Measurements from ENCODE around the gene GRM3. TPM values are rescaled to one million over a fixed set of nuclear protein-coding genes. Genes with fewer than 3 reads are reported as not detected.

GRM3 gene
- total and polyA plus RNA-seq, 5 donors from 2014 or later, result not detected

- Histone ChIP-seq H3K4me1 (ENCODE audit: control insufficient read depth, insufficient read depth, low read length, poor library complexity, severe bottlenecking) (no peaks in the 10 kb centered on the region), H3K27me3 (ENCODE audit: control insufficient read depth, insufficient read depth, low read length) (no peaks in the 10 kb centered on the region), H3K9me3 (ENCODE audit: control insufficient read depth in 2 of 2, low read length in 2 of 2) (no peaks in the 10 kb centered on the region), H3K4me3 (ENCODE audit: low read depth, low read length) (no peak overlapping the region), H3K27ac (ENCODE audit: insufficient read depth, low read length, poor library complexity, severe bottlenecking) (no peak overlapping the region), H3K36me3 (ENCODE audit: control insufficient read depth, insufficient read depth, low read length) (no peaks in the 10 kb centered on the region)
- no peaks in the 10 kb centered on the region for H3K36me3 Mint-ChIP-seq
- DNase-seq (no peak), ATAC-seq (ENCODE audit: low read depth in 2 of 2) (no peak)
- peaks cover 0 to 4% (median 0%) of the 10 kb centered on the region in 7 donors for H3K9me3 Mint-ChIP-seq
- H3K4me1 Mint-ChIP-seq, result no peaks in the 10 kb centered on the region
- H3K4me3 Mint-ChIP-seq, result no peak overlapping the region
- no peaks in the 10 kb centered on the region for H3K27me3 Mint-ChIP-seq
- H3K27ac Mint-ChIP-seq, result no peak overlapping the region
Observed at GRCh38 chr7:86708031-86708680, 64.4 kb downstream of the GRM3 start.

DNA sequence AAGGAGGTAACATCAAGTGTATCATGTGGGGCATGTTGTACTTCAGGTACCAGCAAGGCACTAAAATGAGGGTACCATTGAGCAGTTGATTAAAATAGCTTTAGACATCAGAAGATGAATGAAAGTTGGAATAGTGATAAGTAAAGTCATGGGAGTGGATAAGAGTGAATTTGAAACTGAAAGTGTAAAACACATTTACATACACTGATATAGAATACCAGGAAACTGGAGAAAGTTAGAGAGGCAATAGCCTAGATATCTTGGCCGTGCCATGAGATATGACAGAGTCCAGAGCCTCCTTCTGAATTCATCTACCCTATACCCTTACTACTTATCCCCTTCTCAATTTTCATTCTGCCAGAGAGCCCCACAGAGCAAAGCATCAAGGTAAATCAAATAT, 76.6 kb downstream of the GRM3 start:
- Mint-ChIP-seq H3K9me3 (peaks cover 0 to 18% (median 0%) of the 10 kb centered on the region in 7 donors), H3K36me3 (no peaks in the 10 kb centered on the region), H3K27me3 (no peaks in the 10 kb centered on the region), H3K4me3 (no peak overlapping the region), H3K27ac (no peak overlapping the region), H3K4me1 (no peaks in the 10 kb centered on the region)
- H3K27ac ChIP-seq (ENCODE audit: insufficient read depth, low read length, poor library complexity, severe bottlenecking), result no peak overlapping the region
- no peaks in the 10 kb centered on the region for H3K36me3 ChIP-seq (ENCODE audit: control insufficient read depth, insufficient read depth, low read length)
- H3K4me1 ChIP-seq (ENCODE audit: control insufficient read depth, insufficient read depth, low read length, poor library complexity, severe bottlenecking), result no peaks in the 10 kb centered on the region
- no peaks in the 10 kb centered on the region for H3K27me3 ChIP-seq (ENCODE audit: control insufficient read depth, insufficient read depth, low read length)
- DNase-seq (no peak), ATAC-seq (ENCODE audit: low read depth in 2 of 2) (no peak)
- H3K4me3 ChIP-seq (ENCODE audit: low read depth, low read length), result no peak overlapping the region
- no peaks in the 10 kb centered on the region for H3K9me3 ChIP-seq (ENCODE audit: control insufficient read depth in 2 of 2, low read length in 2 of 2)

- Histone ChIP-seq H3K36me3 (ENCODE audit: control insufficient read depth, insufficient read depth, low read length) (no peaks in the 10 kb centered on the region), H3K9me3 (ENCODE audit: control insufficient read depth in 2 of 2, low read length in 2 of 2) (no peaks in the 10 kb centered on the region), H3K27ac (ENCODE audit: insufficient read depth, low read length, poor library complexity, severe bottlenecking) (no peak overlapping the region), H3K4me1 (ENCODE audit: control insufficient read depth, insufficient read depth, low read length, poor library complexity, severe bottlenecking) (no peaks in the 10 kb centered on the region), H3K4me3 (ENCODE audit: low read depth, low read length) (no peak overlapping the region), H3K27me3 (ENCODE audit: control insufficient read depth, insufficient read depth, low read length) (no peaks in the 10 kb centered on the region)
- Mint-ChIP-seq H3K4me3 (no peak overlapping the region), H3K9me3 (peaks cover 0 to 15% (median 3%) of the 10 kb centered on the region in 7 donors), H3K27me3 (no peaks in the 10 kb centered on the region), H3K27ac (no peak overlapping the region), H3K36me3 (no peaks in the 10 kb centered on the region), H3K4me1 (no peaks in the 10 kb centered on the region)
- DNase-seq, result peak in 1 of 3 donors; percentile 4
- no peak for ATAC-seq (ENCODE audit: low read depth in 2 of 2)
Observed at GRCh38 chr7:86733783-86734182, 90.1 kb downstream of the GRM3 start.

GRCh38 chr7:86745013-86745745, 101.5 kb downstream of the GRM3 start:
- Histone ChIP-seq H3K27ac (ENCODE audit: insufficient read depth, low read length, poor library complexity, severe bottlenecking) (no peak overlapping the region), H3K9me3 (ENCODE audit: control insufficient read depth in 2 of 2, low read length in 2 of 2) (no peaks in the 10 kb centered on the region), H3K4me1 (ENCODE audit: control insufficient read depth, insufficient read depth, low read length, poor library complexity, severe bottlenecking) (no peaks in the 10 kb centered on the region), H3K27me3 (ENCODE audit: control insufficient read depth, insufficient read depth, low read length) (no peaks in the 10 kb centered on the region), H3K36me3 (ENCODE audit: control insufficient read depth, insufficient read depth, low read length) (no peaks in the 10 kb centered on the region), H3K4me3 (ENCODE audit: low read depth, low read length) (no peak overlapping the region)
- no peak for DNase-seq
- Mint-ChIP-seq H3K27ac (no peak overlapping the region), H3K9me3 (no peaks in the 10 kb centered on the region), H3K4me3 (no peak overlapping the region), H3K27me3 (no peaks in the 10 kb centered on the region), H3K36me3 (no peaks in the 10 kb centered on the region), H3K4me1 (no peaks in the 10 kb centered on the region)
- no peak for ATAC-seq (ENCODE audit: low read depth in 2 of 2)

GRCh38 chr7:86747698-86748097, 104.0 kb downstream of the GRM3 start:
- no peak overlapping the region for H3K4me3 Mint-ChIP-seq
- Histone ChIP-seq H3K27me3 (ENCODE audit: control insufficient read depth, insufficient read depth, low read length) (no peaks in the 10 kb centered on the region), H3K36me3 (ENCODE audit: control insufficient read depth, insufficient read depth, low read length) (no peaks in the 10 kb centered on the region), H3K4me3 (ENCODE audit: low read depth, low read length) (no peak overlapping the region), H3K9me3 (ENCODE audit: control insufficient read depth in 2 of 2, low read length in 2 of 2) (no peaks in the 10 kb centered on the region), H3K4me1 (ENCODE audit: control insufficient read depth, insufficient read depth, low read length, poor library complexity, severe bottlenecking) (no peaks in the 10 kb centered on the region), H3K27ac (ENCODE audit: insufficient read depth, low read length, poor library complexity, severe bottlenecking) (no peak overlapping the region)
- H3K4me1 Mint-ChIP-seq, result no peaks in the 10 kb centered on the region
- ATAC-seq (ENCODE audit: low read depth in 2 of 2), result no peak
- no peaks in the 10 kb centered on the region for H3K36me3 Mint-ChIP-seq
- no peaks in the 10 kb centered on the region for H3K9me3 Mint-ChIP-seq
- no peak overlapping the region for H3K27ac Mint-ChIP-seq
- no peak for DNase-seq
- H3K27me3 Mint-ChIP-seq, result no peaks in the 10 kb centered on the region

DNA sequence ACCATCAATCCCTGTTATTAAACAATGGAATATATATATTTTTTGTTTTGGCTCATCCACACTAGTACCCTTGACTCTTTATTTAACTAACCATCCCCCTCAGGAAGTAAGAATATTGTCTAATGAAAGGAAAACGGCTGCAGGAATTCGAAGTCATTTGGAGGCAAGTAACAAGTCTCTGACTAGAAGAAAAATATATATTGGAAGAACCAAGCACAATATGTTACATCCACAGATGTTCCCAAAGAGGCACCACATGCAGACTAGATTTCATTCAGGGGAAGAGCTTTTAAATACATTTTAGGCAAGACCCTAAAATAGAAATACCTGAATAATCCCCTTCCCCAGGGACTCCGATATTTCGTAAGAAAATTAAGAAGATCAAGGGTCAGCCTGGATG, 104.5 kb downstream of the GRM3 start:
- Mint-ChIP-seq H3K36me3 (no peaks in the 10 kb centered on the region), H3K9me3 (no peaks in the 10 kb centered on the region), H3K4me3 (no peak overlapping the region), H3K27ac (no peak overlapping the region), H3K4me1 (no peaks in the 10 kb centered on the region), H3K27me3 (no peaks in the 10 kb centered on the region)
- H3K36me3 ChIP-seq (ENCODE audit: control insufficient read depth, insufficient read depth, low read length), result no peaks in the 10 kb centered on the region
- no peaks in the 10 kb centered on the region for H3K4me1 ChIP-seq (ENCODE audit: control insufficient read depth, insufficient read depth, low read length, poor library complexity, severe bottlenecking)
- ATAC-seq (ENCODE audit: low read depth in 2 of 2), result no peak
- DNase-seq, result no peak
- no peak overlapping the region for H3K27ac ChIP-seq (ENCODE audit: insufficient read depth, low read length, poor library complexity, severe bottlenecking)
- no peaks in the 10 kb centered on the region for H3K9me3 ChIP-seq (ENCODE audit: control insufficient read depth in 2 of 2, low read length in 2 of 2)
- no peak overlapping the region for H3K4me3 ChIP-seq (ENCODE audit: low read depth, low read length)
- no peaks in the 10 kb centered on the region for H3K27me3 ChIP-seq (ENCODE audit: control insufficient read depth, insufficient read depth, low read length)

- no peak overlapping the region for H3K4me3 ChIP-seq (ENCODE audit: low read depth, low read length)
- H3K36me3 Mint-ChIP-seq, result no peaks in the 10 kb centered on the region
- H3K27ac ChIP-seq (ENCODE audit: insufficient read depth, low read length, poor library complexity, severe bottlenecking), result no peak overlapping the region
- ATAC-seq (ENCODE audit: low read depth in 2 of 2) (no peak), DNase-seq (no peak)
- no peaks in the 10 kb centered on the region for H3K4me1 ChIP-seq (ENCODE audit: control insufficient read depth, insufficient read depth, low read length, poor library complexity, severe bottlenecking)
- H3K4me3 Mint-ChIP-seq, result no peak overlapping the region
- no peaks in the 10 kb centered on the region for H3K9me3 Mint-ChIP-seq
- no peaks in the 10 kb centered on the region for H3K4me1 Mint-ChIP-seq
- no peaks in the 10 kb centered on the region for H3K27me3 ChIP-seq (ENCODE audit: control insufficient read depth, insufficient read depth, low read length)
- H3K27ac Mint-ChIP-seq, result no peak overlapping the region
- H3K9me3 ChIP-seq (ENCODE audit: control insufficient read depth in 2 of 2, low read length in 2 of 2), result no peaks in the 10 kb centered on the region
- no peaks in the 10 kb centered on the region for H3K36me3 ChIP-seq (ENCODE audit: control insufficient read depth, insufficient read depth, low read length)
- no peaks in the 10 kb centered on the region for H3K27me3 Mint-ChIP-seq
Observed at GRCh38 chr7:86748843-86749719, 105.4 kb downstream of the GRM3 start.

All from CD4-positive, CD25-positive, alpha-beta regulatory T cell (primary cell).